Activated T-cell treated with anti-CD3 and anti-CD28 coated beads for 4 hours (primary cell): ENCODE results near the gene MORC4.
"Not testable (repeated sequence)": the region's sequence is repeated elsewhere in the genome, so short reads cannot be mapped to it uniquely, and the experiment has no call there.

Source experiments
- DNase-seq: peaks from one replicate; pipeline ENCODE4 v3.0.0-alpha.2; 2020

The MORC4 gene

DNA sequence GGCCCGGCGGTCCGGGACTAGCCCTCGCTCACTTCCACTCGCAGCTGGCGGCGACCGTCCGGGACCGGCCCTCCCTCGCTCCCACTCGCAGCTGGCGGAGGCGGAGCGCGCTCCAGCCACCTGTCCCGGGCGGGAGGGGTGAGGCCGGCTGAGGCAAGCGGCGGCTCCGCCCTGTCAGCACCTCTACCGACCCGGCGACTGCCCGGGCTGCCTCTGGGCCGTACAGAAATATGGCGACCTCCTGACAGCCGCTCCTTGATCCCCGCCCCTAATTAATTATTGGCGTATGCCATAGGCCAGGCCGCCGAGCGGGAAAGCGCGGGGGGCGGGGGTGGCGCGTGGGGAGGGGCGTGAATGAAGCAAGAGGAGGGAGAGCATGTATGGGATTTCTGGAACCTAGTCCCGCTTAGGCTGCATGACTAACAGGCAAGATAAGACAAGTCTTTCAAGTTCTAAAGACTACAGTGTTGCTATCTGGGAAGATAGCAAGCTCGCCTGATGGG, at the start of gene MORC4:
Gene MORC4, minus strand, starts transcription at position 200 of the 503 bp plus-strand sequence. CDS start 243 bp downstream, outside the sequence.
- DNase-seq: peak; percentile 41

DNA sequence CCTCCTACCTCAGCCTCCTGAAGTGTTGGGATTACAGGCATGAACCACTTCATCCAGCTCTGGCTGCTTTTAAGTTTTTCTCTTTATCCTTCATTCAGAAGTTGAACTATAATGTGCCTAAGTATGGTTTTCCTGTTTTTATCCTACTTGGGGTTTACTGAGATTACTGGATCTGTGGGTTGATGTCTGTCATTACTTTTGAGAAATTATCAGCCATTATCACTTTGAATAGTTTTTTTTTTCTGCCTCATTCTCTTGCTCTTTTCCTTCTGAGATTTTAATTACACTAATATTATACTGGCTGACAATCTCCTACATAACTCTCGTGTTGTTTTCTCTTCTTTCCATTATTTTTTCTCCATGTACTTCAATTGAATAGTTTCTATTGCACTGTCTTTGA, 47.6 kb upstream of the MORC4 start:
- DNase-seq: no peak

DNA sequence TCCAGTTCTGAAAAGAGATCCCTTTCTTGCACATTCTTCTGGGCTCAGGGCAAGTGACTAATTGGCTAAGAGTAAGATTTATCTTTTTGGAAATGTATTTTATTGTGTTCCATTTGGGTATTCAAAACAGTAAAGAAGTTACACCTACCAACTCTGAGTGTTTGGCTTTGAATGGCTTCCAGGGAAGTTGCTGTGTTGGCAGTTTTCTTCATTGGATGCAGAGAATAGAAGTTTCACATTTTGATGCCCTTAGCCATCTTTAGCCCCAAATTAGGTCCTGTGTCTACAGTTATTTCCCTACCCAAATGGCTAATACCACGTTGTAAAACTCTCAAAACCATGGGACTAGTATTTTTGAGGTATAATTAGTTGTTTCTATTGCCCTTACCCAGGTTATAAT, 29.7 kb upstream of the MORC4 start:
- no peak for DNase-seq

DNA sequence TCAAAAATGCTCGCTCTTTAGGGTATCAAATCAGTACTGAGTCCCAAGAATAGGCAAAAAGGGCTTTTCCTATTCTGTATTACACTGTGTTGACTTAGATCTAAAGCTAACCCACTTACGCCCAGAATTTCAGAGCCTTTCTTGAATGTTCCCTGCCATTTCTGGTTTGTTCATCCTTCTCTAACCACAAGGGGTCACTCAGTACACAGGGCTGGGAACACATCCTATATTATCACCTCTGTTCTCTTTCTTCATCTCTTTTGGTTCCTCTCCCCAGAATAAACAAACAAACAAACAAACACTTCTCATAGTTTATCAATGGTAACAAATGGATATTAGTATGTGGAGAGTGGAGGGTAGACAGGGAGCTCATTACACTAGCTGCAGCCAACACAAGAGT, 25.5 kb upstream of the MORC4 start:
- no peak for DNase-seq

DNA sequence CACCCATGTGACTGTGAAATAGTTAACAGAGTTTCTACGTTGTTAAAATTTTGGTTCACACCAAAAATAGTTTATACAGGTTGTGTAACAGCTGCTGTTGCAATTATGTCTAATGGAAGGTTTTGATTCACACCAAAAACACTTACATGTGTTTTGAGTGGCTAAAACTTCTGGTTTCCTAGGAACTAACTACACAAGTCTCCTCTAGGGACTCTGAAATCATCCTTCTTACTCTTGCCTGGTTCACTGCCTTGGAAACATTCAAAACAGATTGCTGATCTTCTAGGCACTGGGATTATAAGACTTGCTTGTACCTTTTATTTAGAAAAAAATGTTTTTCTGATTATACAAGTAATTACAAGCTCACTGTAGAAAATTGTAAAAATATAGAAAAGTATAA, 14.9 kb upstream of the MORC4 start:
- DNase-seq: no peak

DNA sequence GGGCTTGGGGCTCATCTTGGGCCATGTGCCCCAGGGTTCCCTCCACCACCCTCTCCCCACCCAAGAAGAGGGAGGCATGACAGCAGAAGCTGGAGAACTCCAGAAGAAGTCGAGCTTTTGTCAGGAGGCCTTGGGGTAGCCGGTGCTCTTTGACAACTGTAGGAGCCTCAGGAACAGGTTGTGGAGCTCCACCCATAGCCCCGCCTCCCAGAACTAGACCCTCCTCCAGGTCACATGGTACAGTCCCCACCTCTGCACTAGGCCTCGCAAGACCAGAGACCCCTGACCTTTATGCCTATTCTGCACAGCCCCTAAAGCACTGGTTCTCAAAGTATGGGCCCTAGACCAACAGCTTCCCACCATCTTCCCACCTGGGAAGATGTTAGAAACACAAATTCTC, 8.0 kb upstream of the MORC4 start:
- DNase-seq: no peak

DNA sequence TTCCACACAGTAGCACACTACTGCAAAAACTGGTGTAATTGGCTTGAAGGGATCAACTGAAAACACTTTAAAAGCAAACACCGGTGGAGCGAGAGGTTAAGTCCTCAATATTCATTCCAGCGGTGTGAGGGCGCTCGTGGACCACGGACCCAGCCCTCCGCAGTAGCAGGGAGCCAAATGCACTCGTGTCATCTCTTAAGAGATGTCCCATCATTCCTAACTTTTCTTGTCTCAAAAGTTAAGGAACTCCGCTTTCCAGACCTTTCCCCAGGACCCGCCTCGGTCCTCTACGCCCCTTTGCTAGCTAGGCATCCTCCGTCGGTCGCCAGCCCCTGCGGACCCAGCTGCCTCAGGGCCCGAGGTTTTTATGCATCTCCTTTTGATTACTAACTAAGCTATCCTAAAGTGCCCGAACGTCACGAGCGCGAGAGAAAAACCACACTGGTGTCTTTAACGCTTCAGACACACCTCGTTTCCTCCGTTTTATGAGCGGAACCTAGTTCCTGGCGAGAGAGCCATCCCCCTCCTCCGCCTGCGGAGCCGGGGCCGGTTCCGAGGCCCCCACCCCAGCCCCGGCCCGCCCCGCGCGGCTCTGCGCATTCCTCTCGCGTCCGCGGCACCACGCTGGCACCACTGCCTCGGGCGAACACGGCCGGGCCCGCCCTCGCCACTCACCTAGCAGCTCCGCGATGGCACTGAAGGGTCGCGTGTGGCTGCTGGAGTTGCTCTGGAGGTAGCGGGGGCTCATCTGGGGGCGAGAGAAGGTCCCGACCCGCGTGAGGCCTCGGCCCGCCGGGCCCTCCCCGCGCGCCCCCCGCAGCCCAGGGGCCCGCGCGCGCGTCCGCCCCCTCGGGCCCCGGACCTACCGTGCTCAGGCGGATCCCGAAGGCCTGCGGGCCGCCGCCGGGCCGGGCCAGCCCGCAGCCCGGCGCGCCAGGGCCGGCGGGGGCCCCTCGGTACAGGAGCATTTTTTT, 723 bp downstream of the MORC4 start:
- DNase-seq: peak; percentile 18

DNA sequence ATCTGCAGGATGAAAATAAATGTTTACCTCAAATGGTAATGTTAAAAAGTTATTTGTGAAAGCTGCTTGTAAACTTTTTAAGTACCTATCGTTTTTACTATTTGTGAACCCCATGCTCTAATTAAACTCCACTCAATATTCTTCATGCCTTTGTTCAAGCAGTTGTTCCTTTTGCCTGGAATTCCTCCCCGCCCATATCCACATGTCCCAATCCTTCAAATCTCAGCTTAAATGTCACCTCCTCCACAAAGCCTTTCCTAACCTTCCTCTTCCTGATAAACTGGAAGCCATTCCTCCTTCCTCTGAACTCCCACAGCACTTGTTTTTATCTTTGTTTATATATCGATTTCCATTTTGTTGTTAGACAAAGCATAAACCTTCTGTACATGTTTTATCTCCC, 2.4 kb downstream of the MORC4 start:
- no peak for DNase-seq

DNA sequence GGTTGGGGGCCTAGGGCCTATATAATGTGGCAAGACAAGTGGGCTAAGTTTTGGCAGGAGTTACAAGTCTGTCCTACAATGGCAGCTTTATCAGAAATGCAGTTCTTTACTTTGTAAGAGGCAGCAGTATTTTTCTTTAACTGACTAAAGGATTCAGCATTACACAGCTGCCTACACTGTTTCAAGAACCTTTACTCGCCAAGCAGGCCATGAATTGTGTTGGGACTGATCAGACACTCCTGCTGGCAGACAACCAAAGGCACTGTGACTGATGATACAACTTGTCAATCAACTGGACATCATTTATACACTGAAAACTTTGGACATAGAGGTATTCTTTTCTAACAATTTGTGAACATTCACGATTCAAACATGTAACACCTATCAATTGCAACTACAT, 4.3 kb downstream of the MORC4 start:
- no peak for DNase-seq

DNA sequence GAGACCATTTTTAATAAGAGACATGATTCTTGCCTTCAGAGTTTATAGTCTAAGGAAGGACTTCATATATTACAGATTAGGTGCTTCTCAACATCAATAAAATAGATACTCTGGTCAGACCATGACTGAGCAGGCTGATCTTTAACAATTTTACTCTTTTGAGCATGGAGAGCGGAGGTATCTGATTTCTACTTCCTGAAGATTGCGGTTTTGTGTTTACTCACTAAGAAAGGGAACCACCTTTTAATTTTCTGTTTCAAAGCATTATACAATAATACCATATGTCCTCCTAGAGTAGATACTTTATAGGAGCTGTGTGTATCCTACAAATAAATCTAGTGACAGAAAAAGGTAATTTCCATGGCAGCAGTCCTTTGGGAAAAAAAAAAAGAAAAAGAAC, 12.5 kb downstream of the MORC4 start:
- no peak for DNase-seq

DNA sequence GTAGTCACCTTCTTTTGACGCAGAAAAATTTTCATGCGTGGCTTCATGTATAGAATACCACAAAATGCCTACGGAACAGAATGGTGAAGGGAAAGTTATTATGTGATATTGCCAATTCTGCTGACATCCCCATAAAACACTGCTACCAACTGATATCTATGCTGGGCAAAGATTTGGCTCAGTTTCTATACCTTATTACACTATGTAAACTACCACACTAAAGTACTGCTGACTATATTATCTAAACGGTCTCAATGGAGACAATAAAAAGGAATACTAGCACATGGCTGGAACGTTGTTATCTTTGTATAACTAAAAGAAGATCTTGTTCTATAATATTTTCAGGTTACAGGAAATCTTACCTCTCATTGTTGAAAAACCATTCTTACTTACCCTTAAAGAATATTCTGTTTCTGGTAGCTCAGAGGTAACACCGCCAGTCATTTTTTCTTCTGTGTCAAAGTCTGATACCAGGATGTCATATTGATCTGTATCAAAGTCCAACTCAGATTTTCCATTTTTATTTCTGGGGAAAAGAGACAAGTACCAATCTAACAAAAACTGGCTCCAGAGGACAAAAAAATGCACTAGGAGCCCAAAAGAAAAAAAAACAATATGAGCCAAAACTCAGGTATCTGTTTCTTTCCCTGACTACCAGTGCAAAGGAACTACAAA, 18.9 kb downstream of the MORC4 start:
- DNase-seq: no peak

DNA sequence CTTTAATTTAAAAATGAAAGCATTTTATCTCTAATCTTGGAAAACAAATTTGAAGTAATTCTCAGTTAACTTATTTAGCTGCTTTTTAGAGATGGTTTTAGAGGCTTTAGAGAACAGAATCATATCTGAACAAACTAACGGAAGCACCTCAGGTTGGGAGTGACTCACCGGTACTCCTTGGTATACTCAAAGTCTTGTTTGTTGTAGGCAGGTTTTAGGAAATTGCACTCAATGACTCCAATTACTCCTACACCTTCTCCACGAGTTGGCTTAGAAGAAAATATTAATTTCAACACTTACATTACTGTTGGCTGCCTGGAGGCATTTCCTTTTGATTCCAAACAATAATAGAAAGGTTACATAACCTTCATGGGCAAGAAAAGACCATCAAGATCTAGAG, 23.6 kb downstream of the MORC4 start:
- no peak for DNase-seq

DNA sequence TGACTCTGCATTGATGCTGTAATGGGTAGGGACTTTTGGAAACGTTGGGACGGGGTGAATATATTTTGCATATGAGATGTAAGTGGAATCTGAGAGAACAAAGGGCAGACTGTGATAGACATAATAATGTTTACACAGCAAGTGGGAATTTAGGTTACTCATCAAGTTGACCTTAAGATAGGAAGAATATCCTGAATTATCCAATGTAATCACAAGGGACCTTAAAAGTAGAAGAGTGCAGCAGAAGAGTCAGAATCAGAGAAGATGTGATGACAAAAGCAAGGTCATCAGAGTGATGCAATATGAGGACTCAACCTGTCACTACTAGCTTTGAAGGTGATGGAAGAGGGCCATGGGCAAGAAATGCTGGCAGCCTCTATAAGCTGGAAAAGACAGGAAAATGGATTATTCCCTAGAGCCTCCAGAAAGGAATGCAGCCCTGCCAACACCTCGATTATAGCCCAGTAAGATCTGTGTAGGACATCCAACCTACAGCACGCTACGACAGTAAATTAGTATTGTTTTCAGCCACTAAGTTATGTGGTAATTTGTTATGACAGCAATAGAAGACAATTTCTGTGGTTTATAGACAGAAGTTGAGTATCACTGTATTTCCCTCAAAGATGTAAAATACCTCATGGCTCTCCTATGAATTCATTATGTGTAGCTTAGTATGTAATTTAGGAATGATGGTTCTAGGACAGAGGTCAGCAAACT, 26.4 kb downstream of the MORC4 start:
- no peak for DNase-seq

DNA sequence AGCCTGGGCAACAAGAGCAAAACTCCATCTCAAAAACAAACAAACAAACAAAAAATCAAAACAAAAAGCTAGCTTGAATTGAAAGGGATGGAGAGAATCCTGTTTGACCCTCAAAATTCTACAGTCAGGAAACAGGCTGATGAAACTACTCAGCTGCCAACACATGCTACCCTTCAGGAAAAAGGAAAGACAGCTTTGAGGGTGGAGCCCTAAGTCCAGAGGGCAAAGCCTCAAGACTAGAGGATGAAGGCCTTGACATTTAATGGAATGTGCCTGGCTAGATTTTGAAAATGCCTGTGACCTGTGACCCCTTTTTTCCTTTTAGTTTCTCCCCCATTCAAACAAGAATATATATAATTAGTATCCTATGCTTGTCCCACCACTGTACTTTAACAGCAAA, 27.1 kb downstream of the MORC4 start:
- no peak for DNase-seq

DNA sequence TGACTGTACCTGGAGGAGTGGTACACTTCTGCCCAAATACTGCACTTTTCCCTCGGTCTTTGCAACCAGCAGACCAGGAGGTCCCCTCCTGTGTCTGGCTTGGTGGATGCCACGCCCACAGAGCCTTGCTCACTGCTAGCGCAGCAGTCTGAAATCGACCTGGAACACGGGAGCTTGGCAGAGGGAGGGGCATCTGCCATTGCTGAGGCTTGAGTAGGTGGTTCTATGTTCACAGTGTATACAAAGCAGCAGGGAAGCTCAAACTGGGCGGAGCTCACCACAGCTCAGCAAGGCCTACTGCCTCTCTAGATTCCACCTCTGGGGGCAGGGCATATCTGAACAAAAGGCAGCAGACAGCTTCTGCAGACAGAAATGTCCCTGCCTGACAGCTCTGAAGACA, 33.5 kb downstream of the MORC4 start:
- not testable (repeated sequence) for DNase-seq

DNA sequence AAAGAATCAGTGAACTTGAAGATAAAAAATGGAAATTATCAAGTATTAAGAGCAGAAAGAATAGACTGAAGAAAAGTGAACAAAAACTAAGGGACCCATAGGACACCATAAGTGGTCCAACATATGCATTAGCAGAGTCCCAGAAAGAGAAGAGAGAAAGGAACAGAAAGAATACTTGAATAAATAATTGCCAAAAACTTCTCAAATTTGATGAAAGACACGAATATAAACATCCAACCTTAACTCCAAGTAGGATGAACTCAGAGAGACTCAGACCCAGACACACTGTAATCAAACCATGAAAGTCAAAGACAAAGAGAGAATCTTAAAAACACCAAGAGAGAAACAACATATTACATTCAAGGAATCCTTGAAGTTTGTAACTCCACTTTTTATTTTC, 35.7 kb downstream of the MORC4 start:
- no peak for DNase-seq

DNA sequence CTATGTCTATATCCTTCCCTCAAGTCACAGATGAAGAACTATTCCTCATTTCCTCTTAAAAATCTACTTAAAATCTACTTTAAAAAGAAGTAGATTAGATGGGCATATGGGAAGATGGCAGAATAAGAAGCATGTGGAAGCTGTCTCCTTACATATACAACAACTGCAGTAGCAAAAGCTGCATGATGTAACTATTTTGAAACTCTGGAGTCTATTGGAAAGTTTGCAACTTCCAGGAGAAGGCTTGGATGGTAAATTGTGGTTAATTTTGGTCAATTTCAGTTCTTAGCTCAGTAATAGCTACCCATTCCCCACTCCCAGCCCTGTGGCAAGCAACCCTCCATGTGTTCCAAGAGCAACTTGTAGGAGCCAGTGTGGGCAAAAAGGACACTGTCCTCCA, 36.9 kb downstream of the MORC4 start:
- DNase-seq: no peak

DNA sequence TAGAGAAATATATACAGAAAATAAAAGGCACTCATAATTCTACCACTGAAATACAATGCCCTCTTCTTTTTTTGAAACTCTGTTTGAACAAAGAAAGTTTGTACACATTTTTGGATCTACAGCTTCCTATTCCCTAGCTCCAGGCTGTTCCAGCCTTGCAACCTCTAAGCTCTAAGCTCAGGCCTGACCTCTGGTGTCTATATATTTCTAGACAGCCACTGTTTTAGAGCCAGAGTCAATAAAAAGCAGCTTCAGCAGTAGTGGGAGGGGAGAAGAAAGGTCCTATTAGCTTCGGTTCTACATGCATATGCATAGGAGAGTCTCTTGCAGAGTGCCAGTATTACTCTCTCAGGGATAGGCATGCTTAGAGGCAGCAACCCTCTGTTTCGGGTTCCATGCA, 40.1 kb downstream of the MORC4 start:
- DNase-seq: no peak

DNA sequence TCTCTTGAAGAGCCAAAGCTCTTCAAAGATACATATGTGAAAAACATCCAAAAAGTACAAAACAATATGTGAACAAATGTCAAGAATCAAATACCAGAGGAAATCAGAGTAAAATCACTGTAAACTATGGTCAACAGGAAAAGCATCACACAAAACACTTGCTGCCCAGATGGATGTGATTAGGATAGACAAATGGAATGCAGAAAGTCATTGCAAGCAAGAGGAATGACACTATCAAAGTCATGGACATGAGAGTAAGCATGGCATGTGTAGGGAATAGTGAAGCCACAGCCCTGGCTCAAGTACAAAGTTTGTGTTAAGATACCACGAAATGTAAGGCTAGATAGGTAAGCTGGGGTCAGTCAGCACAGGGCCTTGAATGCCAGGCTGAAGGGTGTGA, 42.2 kb downstream of the MORC4 start:
- no peak for DNase-seq

DNA sequence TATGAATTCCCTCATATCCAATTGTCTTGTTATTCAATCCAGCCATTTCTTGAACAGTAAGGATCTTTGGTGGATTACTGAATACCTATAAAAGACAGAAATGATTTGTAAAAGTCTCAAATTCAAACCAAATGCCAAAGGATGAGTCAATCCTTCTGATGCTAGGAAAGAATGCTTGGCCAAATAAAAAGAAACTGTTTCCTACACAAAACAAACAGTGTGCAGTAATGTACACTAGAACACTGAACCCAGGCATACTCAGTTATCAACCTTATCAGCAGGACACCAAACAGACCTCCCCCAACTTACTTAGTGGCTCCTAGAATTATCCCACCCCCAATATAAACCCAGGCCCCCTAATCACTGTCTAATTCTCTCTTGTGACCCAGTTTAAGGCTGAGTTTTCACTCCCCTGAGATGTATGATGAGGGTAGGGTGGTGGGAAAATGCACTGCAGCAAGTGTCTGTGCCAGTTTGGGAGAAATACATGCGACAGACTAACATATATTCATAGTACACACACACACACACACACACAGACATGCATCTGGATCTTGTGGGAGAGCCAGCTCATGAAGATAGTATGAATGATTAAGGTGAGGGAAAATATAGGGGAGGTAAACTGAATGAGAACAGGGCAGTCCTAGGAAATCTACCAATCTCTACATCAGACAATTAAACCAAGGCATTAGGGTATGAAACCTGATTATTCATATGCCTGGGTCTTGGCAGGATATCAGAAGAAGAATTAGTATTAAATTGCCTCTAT, 44.8 kb downstream of the MORC4 start:
- DNase-seq: no peak

DNA sequence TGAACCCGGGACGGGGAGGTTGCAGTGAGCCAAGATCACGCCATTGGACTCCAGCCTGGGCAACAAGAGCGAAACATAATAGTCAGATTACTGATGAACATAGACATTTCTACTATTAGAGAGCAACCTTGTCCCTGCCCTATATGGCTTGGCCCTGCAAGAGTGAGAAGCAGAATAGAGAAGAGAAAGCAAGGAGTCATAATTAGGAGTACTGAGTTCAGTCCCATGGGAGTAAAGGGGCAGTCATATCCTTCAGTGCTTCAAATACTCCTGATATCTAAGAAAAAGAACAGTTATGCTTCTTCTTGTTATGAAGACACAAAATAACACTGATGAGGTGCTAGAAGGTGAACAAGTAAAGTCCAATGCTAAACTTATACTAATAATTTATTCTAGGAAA, 46.0 kb downstream of the MORC4 start:
- no peak for DNase-seq

DNA sequence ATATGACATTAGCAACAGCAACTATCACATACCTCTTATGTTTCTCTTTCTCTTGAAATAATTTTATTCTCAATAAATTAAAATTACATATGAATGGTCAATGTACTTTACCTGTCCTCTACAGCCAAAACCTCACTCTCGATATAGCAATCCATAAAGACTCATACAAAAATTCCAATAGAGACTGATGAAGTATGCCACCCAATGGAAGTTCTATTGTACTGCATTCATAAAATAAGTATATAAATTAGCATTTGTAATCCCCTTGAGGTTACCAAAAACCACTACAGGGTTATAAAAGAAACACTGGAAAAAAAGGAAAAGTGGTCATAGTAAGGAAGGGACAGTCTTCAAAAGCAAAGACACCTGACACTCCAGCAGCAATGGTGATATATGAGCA, 47.0 kb downstream of the MORC4 start:
- DNase-seq: no peak

DNA sequence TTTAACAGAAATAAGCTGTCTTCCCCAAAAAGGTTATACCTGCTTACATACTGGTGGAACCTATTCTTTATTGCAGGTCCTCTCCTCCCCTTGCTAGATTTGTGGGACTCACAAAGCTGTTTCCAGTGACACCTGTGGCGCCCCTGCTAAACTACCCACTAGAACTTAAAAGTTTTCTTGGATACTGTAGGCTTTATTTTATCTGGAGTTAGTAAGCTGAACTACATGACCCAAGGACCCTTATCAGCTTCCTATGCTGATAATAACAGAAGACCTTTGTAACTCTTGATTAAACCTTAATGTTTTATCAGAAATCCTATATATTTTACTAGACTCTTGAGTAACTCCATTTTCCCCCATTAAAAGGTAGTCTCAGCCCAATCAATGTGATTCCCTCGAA, 47.5 kb downstream of the MORC4 start:
- no peak for DNase-seq
